Inflammatory macrophage (primary cell): Measurements from ENCODE around the gene CDK5RAP1.

Experiments used
- DNase-seq, 2 donors: peaks; one replicate each; pipeline ENCODE4 v3.0.0-alpha.2; 2020 to 2022

CDK5RAP1 gene

DNA sequence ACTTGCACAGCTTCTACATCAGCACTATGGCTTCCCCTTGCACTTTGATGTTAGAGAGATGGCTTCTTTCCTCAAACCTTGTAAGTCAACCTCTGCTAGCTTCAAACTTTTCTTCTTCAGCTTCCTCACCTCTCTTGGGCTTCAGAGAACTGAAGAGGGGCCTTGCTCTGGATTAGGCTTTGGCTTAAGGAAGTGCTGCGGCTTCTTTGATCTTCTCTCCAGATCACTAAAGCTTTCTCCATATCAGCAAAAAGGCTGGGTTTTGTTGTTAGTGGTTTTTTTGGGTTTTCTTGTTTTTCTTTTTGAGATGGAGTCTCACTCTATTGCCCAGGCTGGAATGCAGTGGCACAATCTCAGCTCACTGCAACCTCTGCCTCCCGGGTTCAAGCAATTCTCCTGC is 24.0 kb downstream of the CDK5RAP1 start:
- no peak for DNase-seq

DNA sequence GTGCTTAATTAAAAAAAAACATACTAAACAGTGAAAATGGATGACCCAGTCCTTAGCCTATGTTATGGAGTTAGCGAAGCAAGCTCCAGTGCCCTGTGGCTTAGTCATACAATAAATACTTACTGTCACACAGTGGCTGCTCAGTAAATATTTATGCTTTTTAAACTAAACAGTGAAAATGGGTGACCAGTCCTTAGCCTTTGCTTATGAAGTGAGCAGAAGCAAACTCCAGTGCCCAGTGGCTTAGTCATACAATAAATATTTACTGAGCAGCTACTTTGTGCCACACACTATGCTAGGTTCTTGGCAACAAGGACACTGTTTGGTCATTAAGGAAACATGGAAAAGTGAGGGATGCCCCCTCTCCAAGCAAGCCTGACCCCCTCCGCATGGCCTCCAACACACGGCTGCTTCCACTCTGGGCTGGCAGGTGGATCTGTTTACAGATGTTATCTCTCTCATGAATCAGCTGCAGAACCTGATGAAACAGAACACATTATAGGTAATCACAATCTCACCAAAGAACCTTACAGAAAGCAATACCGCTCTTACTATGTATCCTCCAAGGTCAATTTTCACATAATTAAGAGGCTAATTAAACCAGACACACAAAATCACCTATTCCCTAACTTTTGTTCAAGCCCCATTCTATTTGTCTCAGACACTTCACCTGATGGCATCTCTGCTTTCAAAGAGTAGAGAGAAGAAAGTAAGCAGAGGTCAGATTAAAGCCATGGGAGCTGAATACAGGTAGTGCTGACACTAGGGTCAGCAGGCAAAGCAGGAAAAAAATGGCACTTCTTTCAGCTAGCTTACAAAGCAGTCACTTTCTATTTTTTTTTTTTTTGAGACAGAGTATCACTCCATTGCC is 27.3 kb downstream of the CDK5RAP1 start:
- no peak for DNase-seq

DNA sequence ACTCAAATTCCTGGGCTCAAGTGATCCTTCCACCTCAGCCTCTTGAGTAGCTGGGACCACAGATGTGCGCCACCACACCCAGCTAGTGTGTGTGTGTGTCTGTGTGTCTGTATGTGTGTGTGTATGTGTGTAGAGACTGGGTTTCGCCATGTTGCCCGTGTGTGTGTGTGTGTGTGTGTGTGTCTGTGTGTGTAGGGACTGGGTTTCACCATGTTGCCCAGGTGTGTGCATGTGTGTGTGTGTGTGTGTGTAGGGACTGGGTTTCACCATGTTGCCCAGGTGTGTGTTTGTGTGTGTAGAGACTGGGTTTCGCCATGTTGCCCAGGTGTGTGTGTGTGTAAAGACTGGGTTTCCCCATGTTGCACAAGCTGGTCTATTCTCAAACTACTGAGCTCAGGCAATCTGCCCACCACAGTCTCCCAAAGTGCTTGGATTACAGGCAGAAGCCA is 28.3 kb downstream of the CDK5RAP1 start:
- DNase-seq, result no peak

- DNase-seq, result no peak
Observed at GRCh38 chr20:33370291-33370690, 31.0 kb downstream of the CDK5RAP1 start.

DNA sequence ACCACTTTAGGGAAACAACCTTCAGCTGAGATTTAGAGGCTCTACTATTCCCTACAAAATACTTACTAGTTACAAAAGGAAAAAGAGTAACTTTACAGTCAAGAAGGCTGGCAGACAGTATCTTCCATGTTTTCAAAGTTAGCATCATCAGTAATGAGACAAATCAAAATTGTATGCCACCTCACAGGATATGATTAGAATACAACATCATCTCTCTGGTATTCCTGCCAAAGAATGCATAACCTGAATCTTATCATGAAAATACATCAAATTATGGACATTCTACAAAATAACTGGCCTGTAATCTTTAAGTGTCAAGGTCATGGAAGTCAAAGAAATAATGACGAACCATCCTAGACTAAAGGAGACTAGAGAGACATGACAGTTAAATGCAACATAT is 38.4 kb downstream of the CDK5RAP1 start:
- DNase-seq, result no peak

GRCh38 chr20:33359399-33360261 is 41.7 kb downstream of the CDK5RAP1 start:
- DNase-seq, result no peak

- no peak for DNase-seq
Observed at GRCh38 chr20:33353013-33353402, 48.3 kb downstream of the CDK5RAP1 start.

DNA sequence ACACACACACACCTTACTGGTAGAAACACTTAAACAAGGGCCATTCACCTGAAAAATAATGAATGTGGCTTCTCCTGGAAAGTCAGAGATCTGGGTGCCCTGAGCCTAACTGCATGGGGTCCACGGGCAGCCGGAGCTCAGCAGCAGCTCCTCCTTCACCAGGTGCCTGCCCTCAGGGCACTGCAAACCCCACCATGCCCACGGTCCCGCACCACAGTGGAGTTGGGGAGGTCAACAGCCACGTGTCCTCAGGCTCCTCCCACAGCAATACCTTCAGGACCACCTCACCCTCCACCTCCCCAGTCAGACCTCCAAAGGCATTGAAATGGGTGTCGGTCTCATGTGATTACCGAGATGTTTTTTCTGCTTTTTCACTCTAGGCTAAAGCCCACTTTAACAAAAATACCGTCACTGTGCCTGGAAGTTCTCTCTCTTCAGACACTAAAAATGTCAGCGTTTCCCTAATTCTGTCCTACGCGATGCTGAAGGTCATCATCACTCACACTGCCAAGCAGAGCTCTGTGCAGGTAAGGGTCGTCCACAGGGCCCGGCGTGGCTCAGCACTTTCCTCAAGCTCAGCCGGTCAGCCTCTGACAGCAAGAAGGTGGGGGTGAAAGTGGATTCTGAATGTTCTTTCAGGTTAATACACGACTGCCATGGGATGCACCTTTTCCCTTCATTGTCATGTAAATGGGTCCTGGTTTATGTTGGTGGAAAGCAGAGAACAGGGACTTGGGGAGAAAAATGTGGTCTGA is 48.9 kb downstream of the CDK5RAP1 start:
- no peak for DNase-seq

DNA sequence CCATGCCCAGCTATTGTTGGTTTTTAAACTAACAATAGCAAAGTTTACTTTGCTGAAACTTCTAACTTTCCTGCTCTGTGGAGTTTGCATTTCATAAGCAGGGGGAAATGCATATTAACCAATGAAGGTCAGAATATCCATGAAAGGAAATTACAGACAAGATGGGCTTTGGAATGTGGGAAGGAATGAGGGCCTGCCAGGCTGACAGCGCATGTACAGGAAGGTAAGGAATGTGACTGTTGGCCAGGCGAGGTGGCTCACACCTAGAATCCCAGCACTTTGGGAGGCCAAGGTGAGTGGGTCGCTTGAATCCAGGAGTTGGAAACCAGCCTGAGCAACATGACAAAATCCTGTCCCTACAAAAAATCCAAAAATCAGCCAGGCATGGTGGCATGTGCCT is 49.6 kb downstream of the CDK5RAP1 start:
- DNase-seq, result no peak

DNA sequence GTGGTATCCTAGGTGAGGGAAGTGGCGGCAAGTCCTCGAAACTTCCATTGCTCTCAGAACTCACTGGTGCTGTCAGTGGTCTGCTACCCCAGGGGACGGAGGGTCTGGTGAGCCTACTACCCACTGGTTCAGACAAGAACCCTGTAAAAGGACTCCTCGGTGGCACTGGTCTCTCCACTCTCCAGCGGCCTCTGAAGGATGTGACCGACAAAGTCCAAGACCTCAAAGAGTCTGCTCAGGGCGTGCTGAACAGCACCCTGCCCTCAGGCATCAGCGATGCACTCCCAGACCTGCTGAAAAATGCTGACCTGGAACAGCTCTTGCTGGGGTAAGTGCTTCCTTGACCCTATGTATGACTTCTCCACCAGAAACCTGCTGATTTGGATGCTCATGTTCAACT is 51.8 kb downstream of the CDK5RAP1 start:
- DNase-seq, result no peak

GRCh38 chr20:33348136-33348937 is 53.0 kb downstream of the CDK5RAP1 start:
- no peak for DNase-seq

- no peak for DNase-seq
Observed at GRCh38 chr20:33345342-33345741, 56.0 kb downstream of the CDK5RAP1 start.

GRCh38 chr20:33343521-33343920 is 57.8 kb downstream of the CDK5RAP1 start:
- DNase-seq, result no peak

DNA sequence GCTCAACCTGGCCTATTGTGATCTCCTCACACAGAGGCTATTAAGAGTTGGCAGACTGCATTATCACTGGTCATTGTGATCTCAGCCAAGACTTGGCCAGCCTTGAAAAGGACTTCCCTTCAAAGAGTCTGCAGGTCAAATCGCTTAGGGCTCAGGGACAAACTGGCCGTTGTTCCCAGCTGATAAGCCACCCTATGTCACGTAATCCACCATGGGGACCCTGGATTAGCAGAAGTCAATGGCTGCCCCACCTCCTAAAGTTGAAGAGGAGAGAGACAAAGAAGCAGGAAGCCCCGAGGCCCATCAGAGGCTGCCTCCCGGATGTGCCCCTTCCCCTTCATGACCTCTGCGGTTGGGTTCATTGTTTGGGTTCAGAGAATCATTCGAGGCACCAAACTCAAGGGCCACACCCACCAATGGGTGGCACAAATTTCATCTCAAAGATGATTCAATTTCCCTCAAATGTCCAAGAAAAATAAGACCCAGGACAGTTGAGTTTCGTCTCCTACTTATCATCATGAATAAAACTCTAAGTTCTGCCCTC is 61.7 kb downstream of the CDK5RAP1 start:
- DNase-seq, result no peak

GRCh38 chr20:33338467-33339258 is 62.7 kb downstream of the CDK5RAP1 start:
- no peak for DNase-seq

DNA sequence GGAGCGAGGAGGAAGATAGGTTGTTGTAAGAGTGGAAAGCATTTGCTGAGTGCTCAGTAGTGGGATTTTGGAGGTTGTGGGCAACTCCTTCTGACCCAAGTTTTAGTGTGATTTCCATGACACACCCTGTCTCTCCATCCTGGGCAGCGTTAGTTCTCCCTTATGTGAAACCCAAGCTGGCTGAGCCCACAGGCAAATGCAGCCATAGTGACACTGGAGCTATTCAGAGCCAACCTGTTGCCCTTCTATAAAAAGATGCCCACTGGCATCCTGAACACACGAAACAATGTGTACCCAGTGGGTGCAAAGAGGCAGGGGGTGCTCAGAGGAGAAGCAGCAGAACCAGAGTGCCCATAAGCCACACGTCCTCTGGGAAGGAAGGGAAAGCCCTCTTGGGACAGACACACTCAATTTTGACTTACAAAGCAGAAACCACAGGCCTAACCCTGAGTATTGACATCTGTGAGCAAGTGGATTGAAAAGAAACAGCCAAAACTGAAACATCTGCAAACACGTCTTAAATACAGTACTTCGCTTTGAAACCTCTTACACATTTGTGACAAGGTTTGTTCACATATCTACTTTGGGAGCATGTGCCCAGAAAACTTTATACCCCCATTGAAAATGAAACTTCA is 63.7 kb downstream of the CDK5RAP1 start:
- DNase-seq, result peak in 1 of 2 donors; percentile 34

GRCh38 chr20:33337119-33337518 is 64.2 kb downstream of the CDK5RAP1 start:
- DNase-seq, result no peak

DNA sequence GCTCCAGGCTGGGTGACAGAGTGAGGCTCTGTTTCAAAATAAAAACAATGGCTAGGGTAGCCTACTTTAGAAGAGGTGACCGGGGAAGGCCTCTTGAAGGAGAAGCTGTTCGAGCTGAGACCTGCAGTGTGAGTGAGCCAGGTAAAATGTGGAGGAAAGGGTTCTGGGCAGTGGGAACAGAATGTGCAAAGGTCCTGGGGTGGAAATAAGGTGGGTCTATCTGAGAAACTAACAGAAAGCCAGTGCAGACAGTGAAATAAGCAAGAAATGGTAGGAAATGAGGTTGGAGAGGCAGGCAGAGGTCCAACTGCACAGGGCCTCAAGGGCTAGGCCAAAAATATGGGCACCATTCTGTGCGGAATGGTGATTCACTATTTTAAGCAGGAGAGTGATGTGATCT is 64.9 kb downstream of the CDK5RAP1 start:
- DNase-seq, result no peak

GRCh38 chr20:33334111-33334510 is 67.2 kb downstream of the CDK5RAP1 start:
- DNase-seq, result no peak

DNA sequence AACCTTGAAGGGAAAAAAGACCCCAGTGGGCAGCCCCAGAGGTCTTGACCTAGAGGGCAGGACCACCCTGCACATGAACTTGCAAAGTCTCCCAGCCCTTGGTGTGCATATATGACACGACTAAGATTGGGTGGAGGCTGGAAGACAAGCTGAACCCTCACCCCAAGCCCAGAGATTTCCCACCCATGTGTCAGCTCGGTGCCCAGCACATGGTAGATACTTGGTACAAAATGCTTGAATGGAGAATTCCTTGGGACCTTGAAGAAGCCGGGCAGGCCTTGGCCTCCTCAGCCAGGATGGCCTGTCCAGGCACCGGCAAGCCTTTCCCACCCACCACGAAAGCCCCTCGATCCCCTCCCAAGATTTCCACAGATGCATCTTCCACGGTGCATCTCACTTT is 67.7 kb downstream of the CDK5RAP1 start:
- no peak for DNase-seq
